ENCODE measurements around the gene HK3.

- TF ChIP-seq, protein P1, sequence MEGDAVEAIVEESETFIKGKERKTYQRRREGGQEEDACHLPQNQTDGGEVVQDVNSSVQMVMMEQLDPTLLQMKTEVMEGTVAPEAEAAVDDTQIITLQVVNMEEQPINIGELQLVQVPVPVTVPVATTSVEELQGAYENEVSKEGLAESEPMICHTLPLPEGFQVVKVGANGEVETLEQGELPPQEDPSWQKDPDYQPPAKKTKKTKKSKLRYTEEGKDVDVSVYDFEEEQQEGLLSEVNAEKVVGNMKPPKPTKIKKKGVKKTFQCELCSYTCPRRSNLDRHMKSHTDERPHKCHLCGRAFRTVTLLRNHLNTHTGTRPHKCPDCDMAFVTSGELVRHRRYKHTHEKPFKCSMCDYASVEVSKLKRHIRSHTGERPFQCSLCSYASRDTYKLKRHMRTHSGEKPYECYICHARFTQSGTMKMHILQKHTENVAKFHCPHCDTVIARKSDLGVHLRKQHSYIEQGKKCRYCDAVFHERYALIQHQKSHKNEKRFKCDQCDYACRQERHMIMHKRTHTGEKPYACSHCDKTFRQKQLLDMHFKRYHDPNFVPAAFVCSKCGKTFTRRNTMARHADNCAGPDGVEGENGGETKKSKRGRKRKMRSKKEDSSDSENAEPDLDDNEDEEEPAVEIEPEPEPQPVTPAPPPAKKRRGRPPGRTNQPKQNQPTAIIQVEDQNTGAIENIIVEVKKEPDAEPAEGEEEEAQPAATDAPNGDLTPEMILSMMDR (IDR thresholded peaks at IDR 0.05): no peak
- TF ChIP-seq ZNF416 (CRISPR knock-in tag; IDR thresholded peaks at IDR 0.05): no peak
These were observed 9.7 kb upstream of the HK3 start for GRCh38 chr5:176908675-176909368.

Measured in WTC11 (cell line).